Neural progenitor cell (in vitro differentiated cells): ENCODE measurements around the gene GNG7. TPM values are rescaled to one million over a fixed set of nuclear protein-coding genes. Genes with fewer than 3 reads are reported as not detected.

ENCODE experiments used
- DNase-seq: peaks from one replicate; pipeline ENCODE4 v3.0.0-alpha.2; 2016; ENCODE audit warnings: low spot score
- H2AFZ ChIP-seq: fragments of 200-600 bp; sonication (generic); replicated peaks from 2 replicates; pipeline ENCODE4 v1.6.1; 2016; ENCODE audit warnings: antibody characterized with exemption
- H3F3A ChIP-seq: fragments of 200-600 bp; sonication (generic); 2 replicates; pipeline ENCODE4 v1.6.1; 2016; ENCODE audit warnings: antibody characterized with exemption, low read depth
- H3K27ac ChIP-seq: fragments of 200-600 bp; sonication (generic); 2 replicates; pipeline ENCODE4 v1.5.1; 2016; ENCODE audit warnings: mild to moderate bottlenecking
- H3K27me3 ChIP-seq: fragments of 200-600 bp; sonication (generic); 2 replicates; pipeline ENCODE4 v1.6.1; 2016; ENCODE audit warnings: mild to moderate bottlenecking, moderate library complexity
- H3K36me3 ChIP-seq: fragments of 200-600 bp; sonication (generic); 2 replicates; pipeline ENCODE4 v1.5.1; 2016
- H3K4me1 ChIP-seq: fragments of 200-600 bp; sonication (generic); 2 replicates; pipeline ENCODE4 v1.6.1; 2016; ENCODE audit warnings: mixed run types
- H3K4me2 ChIP-seq: fragments of 200-600 bp; sonication (generic); 2 replicates; pipeline ENCODE4 v1.6.1; 2016
- H3K4me3 ChIP-seq: fragments of 200-600 bp; sonication (generic); 2 replicates; pipeline ENCODE4 v1.5.1; 2016
- H3K79me2 ChIP-seq: fragments of 200-600 bp; sonication (generic); 2 replicates; pipeline ENCODE4 v1.6.1; 2016; ENCODE audit warnings: low read depth
- H3K9ac ChIP-seq: fragments of 200-600 bp; sonication (generic); 2 replicates; pipeline ENCODE4 v1.6.1; 2016
- H3K9me3 ChIP-seq: fragments of 200-600 bp; sonication (generic); 2 replicates; pipeline ENCODE4 v1.5.1; 2016; ENCODE audit warnings: low read depth
- H4K20me1 ChIP-seq: fragments of 200-600 bp; sonication (generic); 2 replicates; pipeline ENCODE4 v1.6.1; 2016; ENCODE audit warnings: low read depth
- H3K27ac Mint-ChIP-seq: 3 replicates; pipeline ENCODE4 v1.8.0; 2021; ENCODE audit warnings: mixed read lengths
- H3K27me3 Mint-ChIP-seq: 2 replicates; pipeline ENCODE4 v1.8.0; 2022; ENCODE audit warnings: low read depth, mild to moderate bottlenecking, inconsistent platforms, moderate library complexity, mixed read lengths; ENCODE audit not compliant: insufficient read depth
- H3K36me3 Mint-ChIP-seq: 3 replicates; pipeline ENCODE4 v1.8.0; 2021; ENCODE audit warnings: mixed read lengths
- H3K4me1 Mint-ChIP-seq: 3 replicates; pipeline ENCODE4 v1.8.0; 2021; ENCODE audit warnings: mixed read lengths
- H3K4me3 Mint-ChIP-seq: 3 replicates; pipeline ENCODE4 v1.8.0; 2021; ENCODE audit warnings: mild to moderate bottlenecking, moderate library complexity, mixed read lengths
- H3K9me3 Mint-ChIP-seq: 3 replicates; pipeline ENCODE4 v1.8.0; 2020; ENCODE audit warnings: mixed read lengths
- EZH2 ChIP-seq: fragments of 200-600 bp; sonication (generic); IDR thresholded peaks from 2 replicates; pipeline ENCODE4 v1.6.1; 2017; ENCODE audit warnings: antibody characterized with exemption, mild to moderate bottlenecking, moderate library complexity
- EZH2phosphoT487 ChIP-seq: fragments of 200-600 bp; sonication (generic); IDR thresholded peaks from 2 replicates; pipeline ENCODE4 v1.6.1; 2017; ENCODE audit warnings: antibody characterized with exemption
- total RNA-seq: library from RNA; depleted of rRNA; stranded (reverse); fragments of >200 nt; gene quantifications from 2 replicates; pipeline ENCODE4 v1.2.3, GENCODE V29; 2015; ENCODE audit warnings: low replicate concordance
- TF ChIP-seq, protein P1 (sequence below): fragments of 200-600 bp; sonication (generic); IDR thresholded peaks from 2 replicates; pipeline ENCODE4 v1.5.1; 2017; ENCODE audit warnings: antibody characterized with exemption, mild to moderate bottlenecking

The GNG7 gene
- total RNA-seq, 1 donor from 2014 or later = 7.0 TPM

DNA sequence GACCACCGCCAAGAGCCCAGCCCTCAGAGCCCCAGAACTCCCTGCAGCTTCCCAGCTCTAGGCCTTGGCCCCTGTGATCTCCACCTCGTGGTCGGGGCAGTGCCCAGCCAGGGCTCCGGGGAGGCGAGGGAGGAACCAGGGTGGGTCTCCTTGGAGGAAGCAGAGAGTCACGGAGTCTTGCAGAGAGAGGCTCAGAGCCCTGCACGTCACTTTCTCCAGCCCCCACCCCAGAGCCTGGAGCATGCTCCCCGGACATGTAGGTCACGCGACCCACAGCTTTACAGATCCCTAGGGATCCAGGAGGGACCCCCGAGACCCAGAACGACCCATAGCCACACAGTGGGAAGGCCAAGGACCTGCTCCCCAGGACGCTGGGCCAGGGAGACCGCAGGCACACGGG lies 214.7 kb downstream of the GNG7 start:
- TF ChIP-seq, protein P1, sequence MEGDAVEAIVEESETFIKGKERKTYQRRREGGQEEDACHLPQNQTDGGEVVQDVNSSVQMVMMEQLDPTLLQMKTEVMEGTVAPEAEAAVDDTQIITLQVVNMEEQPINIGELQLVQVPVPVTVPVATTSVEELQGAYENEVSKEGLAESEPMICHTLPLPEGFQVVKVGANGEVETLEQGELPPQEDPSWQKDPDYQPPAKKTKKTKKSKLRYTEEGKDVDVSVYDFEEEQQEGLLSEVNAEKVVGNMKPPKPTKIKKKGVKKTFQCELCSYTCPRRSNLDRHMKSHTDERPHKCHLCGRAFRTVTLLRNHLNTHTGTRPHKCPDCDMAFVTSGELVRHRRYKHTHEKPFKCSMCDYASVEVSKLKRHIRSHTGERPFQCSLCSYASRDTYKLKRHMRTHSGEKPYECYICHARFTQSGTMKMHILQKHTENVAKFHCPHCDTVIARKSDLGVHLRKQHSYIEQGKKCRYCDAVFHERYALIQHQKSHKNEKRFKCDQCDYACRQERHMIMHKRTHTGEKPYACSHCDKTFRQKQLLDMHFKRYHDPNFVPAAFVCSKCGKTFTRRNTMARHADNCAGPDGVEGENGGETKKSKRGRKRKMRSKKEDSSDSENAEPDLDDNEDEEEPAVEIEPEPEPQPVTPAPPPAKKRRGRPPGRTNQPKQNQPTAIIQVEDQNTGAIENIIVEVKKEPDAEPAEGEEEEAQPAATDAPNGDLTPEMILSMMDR = no peak
- no peak for TF ChIP-seq EZH2
- TF ChIP-seq EZH2phosphoT487 = no peak
- no peak overlapping the region for H3K9ac ChIP-seq
- no peaks in the 10 kb centered on the region for H3K4me1 ChIP-seq
- Mint-ChIP-seq H3K4me1 (peaks cover 14% of the 10 kb centered on the region), H3K9me3 (peaks cover 6% of the 10 kb centered on the region), H3K4me3 (no peak overlapping the region), H3K36me3 (no peaks in the 10 kb centered on the region), H3K27me3 (peaks cover 45% of the 10 kb centered on the region), H3K27ac (no peak overlapping the region)
- no peaks in the 10 kb centered on the region for H3K9me3 ChIP-seq
- no peaks in the 10 kb centered on the region for H4K20me1 ChIP-seq
- H2AFZ ChIP-seq = no peak overlapping the region
- H3K4me2 ChIP-seq = no peak overlapping the region
- H3K27me3 ChIP-seq = peaks cover 62% of the 10 kb centered on the region
- no peaks in the 10 kb centered on the region for H3K79me2 ChIP-seq
- peaks cover 10% of the 10 kb centered on the region for H3F3A ChIP-seq
- no peak for DNase-seq
- no peak overlapping the region for H3K27ac ChIP-seq
- H3K4me3 ChIP-seq = no peak overlapping the region
- no peaks in the 10 kb centered on the region for H3K36me3 ChIP-seq

DNA sequence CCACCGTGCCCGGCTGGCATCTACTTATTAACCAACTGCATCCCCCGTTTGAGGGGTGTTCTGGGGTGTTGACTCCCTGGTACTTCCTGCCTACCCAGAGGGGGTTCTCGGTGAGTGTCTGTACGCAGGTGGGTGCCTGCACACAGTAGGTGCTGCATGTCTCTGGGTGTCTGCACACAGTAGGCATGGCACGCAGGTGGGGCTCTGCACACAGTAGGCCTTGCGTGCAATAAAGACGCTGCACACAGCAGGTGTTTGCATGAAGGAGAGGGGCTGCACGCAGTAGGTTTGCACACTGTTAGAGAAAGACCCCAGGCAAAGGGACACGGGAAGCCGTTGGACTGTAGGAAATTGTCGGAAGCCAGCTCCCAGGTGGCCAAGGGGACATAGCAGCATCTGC lies 215.4 kb downstream of the GNG7 start:
- Histone ChIP-seq H3K36me3 (no peaks in the 10 kb centered on the region), H3K9ac (no peak overlapping the region), H3K9me3 (no peaks in the 10 kb centered on the region), H3K27ac (no peak overlapping the region), H3K79me2 (no peaks in the 10 kb centered on the region), H3K4me2 (no peak overlapping the region), H3K4me3 (no peak overlapping the region), H3K4me1 (no peaks in the 10 kb centered on the region), H3F3A (peaks cover 10% of the 10 kb centered on the region), H2AFZ (no peak overlapping the region), H3K27me3 (peaks cover 55% of the 10 kb centered on the region), H4K20me1 (no peaks in the 10 kb centered on the region)
- peak overlapping the region; percentile 36 for H3K4me3 Mint-ChIP-seq
- TF ChIP-seq, protein P1 = no peak
- TF ChIP-seq EZH2phosphoT487 = no peak
- no peak for TF ChIP-seq EZH2
- H3K36me3 Mint-ChIP-seq = no peaks in the 10 kb centered on the region
- H3K27ac Mint-ChIP-seq = no peak overlapping the region
- no peak for DNase-seq
- H3K27me3 Mint-ChIP-seq = peaks cover 43% of the 10 kb centered on the region
- H3K4me1 Mint-ChIP-seq = peaks cover 9% of the 10 kb centered on the region
- H3K9me3 Mint-ChIP-seq = peaks cover 6% of the 10 kb centered on the region

DNA sequence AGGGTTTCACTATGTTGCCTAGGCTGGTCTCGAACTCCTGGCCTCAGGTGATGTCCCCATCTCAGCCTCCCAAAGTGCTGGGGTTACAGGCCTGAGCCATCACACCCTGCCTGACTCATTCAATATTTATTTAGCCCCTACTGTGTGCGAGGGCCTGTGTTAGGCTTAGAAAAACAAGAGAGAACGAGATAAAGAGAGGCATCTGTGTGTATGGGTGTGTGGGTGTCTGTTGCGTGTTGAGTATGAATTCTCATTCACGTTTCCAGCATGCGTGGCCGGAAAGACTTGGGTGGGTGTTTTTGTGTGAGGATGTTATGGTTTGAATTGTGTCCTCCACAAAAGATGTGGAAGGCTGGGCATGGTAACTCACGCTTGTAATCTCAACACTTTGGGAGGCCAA lies 217.1 kb downstream of the GNG7 start:
- TF ChIP-seq, protein P1 = no peak
- TF ChIP-seq EZH2phosphoT487 (no peak), EZH2 (no peak)
- Histone ChIP-seq H3F3A (peaks cover 10% of the 10 kb centered on the region), H3K4me1 (no peaks in the 10 kb centered on the region), H3K9ac (no peak overlapping the region), H3K27me3 (peaks cover 42% of the 10 kb centered on the region), H3K4me2 (no peak overlapping the region), H3K27ac (no peak overlapping the region), H2AFZ (no peak overlapping the region), H4K20me1 (no peaks in the 10 kb centered on the region), H3K9me3 (no peaks in the 10 kb centered on the region), H3K79me2 (no peaks in the 10 kb centered on the region), H3K4me3 (no peak overlapping the region), H3K36me3 (no peaks in the 10 kb centered on the region)
- peaks cover 41% of the 10 kb centered on the region for H3K27me3 Mint-ChIP-seq
- peaks cover 5% of the 10 kb centered on the region for H3K4me1 Mint-ChIP-seq
- no peaks in the 10 kb centered on the region for H3K36me3 Mint-ChIP-seq
- H3K4me3 Mint-ChIP-seq = no peak overlapping the region
- H3K27ac Mint-ChIP-seq = no peak overlapping the region
- no peak for DNase-seq
- peaks cover 6% of the 10 kb centered on the region for H3K9me3 Mint-ChIP-seq
